Neural progenitor cell (in vitro differentiated cells): ENCODE data around the gene LEKR1.

Source experiments
- EZH2phosphoT487 ChIP-seq: fragments of 200-600 bp; sonication (generic); IDR thresholded peaks from 2 replicates; pipeline ENCODE4 v1.6.1; 2017; ENCODE audit warnings: antibody characterized with exemption
- TF ChIP-seq, protein P1 (sequence below): fragments of 200-600 bp; sonication (generic); IDR thresholded peaks from 2 replicates; pipeline ENCODE4 v1.5.1; 2017; ENCODE audit warnings: antibody characterized with exemption, mild to moderate bottlenecking

DNA sequence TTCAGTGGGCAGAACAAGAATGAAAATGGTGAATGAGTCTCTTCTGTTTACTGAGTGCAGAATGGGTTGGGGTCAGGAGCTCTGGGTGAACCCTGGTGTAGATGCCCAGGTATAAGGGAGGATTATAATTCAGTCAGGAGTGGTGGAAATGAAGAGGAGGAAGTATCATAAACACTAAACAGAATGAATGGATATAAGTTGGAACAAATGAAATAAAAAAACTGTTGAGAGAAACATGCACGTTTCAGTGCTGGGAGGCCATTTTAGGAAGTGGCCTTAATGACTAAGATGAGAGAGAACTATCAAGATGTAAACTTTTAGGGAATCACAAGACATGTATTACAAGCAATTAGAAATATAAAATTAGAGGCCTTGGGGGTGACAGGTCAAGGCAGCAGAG lies 32.8 kb upstream of the LEKR1 start:
- TF ChIP-seq, protein P1, sequence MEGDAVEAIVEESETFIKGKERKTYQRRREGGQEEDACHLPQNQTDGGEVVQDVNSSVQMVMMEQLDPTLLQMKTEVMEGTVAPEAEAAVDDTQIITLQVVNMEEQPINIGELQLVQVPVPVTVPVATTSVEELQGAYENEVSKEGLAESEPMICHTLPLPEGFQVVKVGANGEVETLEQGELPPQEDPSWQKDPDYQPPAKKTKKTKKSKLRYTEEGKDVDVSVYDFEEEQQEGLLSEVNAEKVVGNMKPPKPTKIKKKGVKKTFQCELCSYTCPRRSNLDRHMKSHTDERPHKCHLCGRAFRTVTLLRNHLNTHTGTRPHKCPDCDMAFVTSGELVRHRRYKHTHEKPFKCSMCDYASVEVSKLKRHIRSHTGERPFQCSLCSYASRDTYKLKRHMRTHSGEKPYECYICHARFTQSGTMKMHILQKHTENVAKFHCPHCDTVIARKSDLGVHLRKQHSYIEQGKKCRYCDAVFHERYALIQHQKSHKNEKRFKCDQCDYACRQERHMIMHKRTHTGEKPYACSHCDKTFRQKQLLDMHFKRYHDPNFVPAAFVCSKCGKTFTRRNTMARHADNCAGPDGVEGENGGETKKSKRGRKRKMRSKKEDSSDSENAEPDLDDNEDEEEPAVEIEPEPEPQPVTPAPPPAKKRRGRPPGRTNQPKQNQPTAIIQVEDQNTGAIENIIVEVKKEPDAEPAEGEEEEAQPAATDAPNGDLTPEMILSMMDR: no peak
- no peak for TF ChIP-seq EZH2phosphoT487
